ENCODE data around the gene TTC22.

The TTC22 gene

GRCh38 chr1:54808443-54809207 is 7.5 kb upstream of the TTC22 start:
- DNase-seq (ENCODE audit: low read depth in 2 of 2): no peak

GRCh38 chr1:54807756-54808155 is 6.6 kb upstream of the TTC22 start:
- no peak for DNase-seq (ENCODE audit: low read depth in 2 of 2)

- peak; percentile 11 to 30 for DNase-seq (ENCODE audit: low read depth in 2 of 2)
These were observed 5.9 kb upstream of the TTC22 start for GRCh38 chr1:54806931-54807611.

GRCh38 chr1:54805981-54806381 is 4.9 kb upstream of the TTC22 start:
- DNase-seq (ENCODE audit: low read depth in 2 of 2): no peak

- DNase-seq (ENCODE audit: low read depth in 2 of 2): no peak
These were observed 4.3 kb upstream of the TTC22 start for GRCh38 chr1:54805466-54805865.

- no peak for DNase-seq (ENCODE audit: low read depth in 2 of 2)
These were observed 3.5 kb upstream of the TTC22 start for GRCh38 chr1:54804471-54805132.

- DNase-seq (ENCODE audit: low read depth in 2 of 2): no peak
These were observed 2.8 kb upstream of the TTC22 start for GRCh38 chr1:54803761-54804470.

GRCh38 chr1:54800041-54800898 is 853 bp downstream of the TTC22 start:
- DNase-seq (ENCODE audit: low read depth in 2 of 2): no peak

- no peak for DNase-seq (ENCODE audit: low read depth in 2 of 2)
These were observed 2.1 kb downstream of the TTC22 start for GRCh38 chr1:54798769-54799641.

- no peak for DNase-seq (ENCODE audit: low read depth in 2 of 2)
These were observed 2.9 kb downstream of the TTC22 start for GRCh38 chr1:54798206-54798605.

GRCh38 chr1:54796902-54797301 is 4.2 kb downstream of the TTC22 start:
- DNase-seq (ENCODE audit: low read depth in 2 of 2): no peak

GRCh38 chr1:54795841-54796468 is 5.2 kb downstream of the TTC22 start:
- DNase-seq (ENCODE audit: low read depth in 2 of 2): no peak

GRCh38 chr1:54795356-54795665 is 5.8 kb downstream of the TTC22 start:
- DNase-seq (ENCODE audit: low read depth in 2 of 2): no peak

GRCh38 chr1:54794451-54795355 is 6.4 kb downstream of the TTC22 start:
- DNase-seq (ENCODE audit: low read depth in 2 of 2): no peak

- no peak for DNase-seq (ENCODE audit: low read depth in 2 of 2)
These were observed 8.3 kb downstream of the TTC22 start for GRCh38 chr1:54792686-54793282.

- no peak for DNase-seq (ENCODE audit: low read depth in 2 of 2)
These were observed 9.1 kb downstream of the TTC22 start for GRCh38 chr1:54791880-54792522.

GRCh38 chr1:54788459-54788858 is 12.7 kb downstream of the TTC22 start:
- DNase-seq (ENCODE audit: low read depth in 2 of 2): no peak

- DNase-seq (ENCODE audit: low read depth in 2 of 2): no peak
These were observed 13.5 kb downstream of the TTC22 start for GRCh38 chr1:54787604-54788003.

Data from stimulated activated CD8-positive, alpha-beta memory T cell treated with anti-CD3 and anti-CD28 coated beads, Interleukin-7, amount 100 ng/mL, for 4 hours (primary cell).